ENCODE data around the gene ERICH6B.

- no peak for TF ChIP-seq MAX (IDR thresholded peaks at IDR 0.05)
- no peak for TF ChIP-seq TAF1 (conservative IDR thresholded peaks at IDR 0.05)
- TF ChIP-seq CTCF (IDR thresholded peaks at IDR 0.05; ENCODE audit: low read depth, low read length, missing input control) = no peak
These were observed 79.3 kb downstream of the ERICH6B start for GRCh38 chr13:45536224-45536623.
